Effector memory CD4-positive, alpha-beta T cell (primary cell): ENCODE data around the gene AFF2.

ENCODE experiments used
- DNase-seq, 3 donors: peaks; one replicate each; pipeline ENCODE4 v3.0.0-alpha.2; 2020
- H3K27ac ChIP-seq: 2 replicates; pipeline ENCODE4 v1.7.0; 2013; ENCODE audit warnings: mild to moderate bottlenecking, low read length, moderate library complexity; ENCODE audit not compliant: insufficient read depth, poor library complexity, severe bottlenecking
- H3K27me3 ChIP-seq: replicated peaks from 2 replicates; pipeline ENCODE4 v1.7.0; 2013; ENCODE audit warnings: mild to moderate bottlenecking, low read length; ENCODE audit not compliant: insufficient read depth, control insufficient read depth, poor library complexity, severe bottlenecking
- H3K36me3 ChIP-seq: 2 replicates; pipeline ENCODE4 v1.7.0; 2013; ENCODE audit warnings: mild to moderate bottlenecking, low read length, moderate library complexity; ENCODE audit not compliant: control insufficient read depth, insufficient read depth
- H3K4me1 ChIP-seq: 2 replicates; pipeline ENCODE4 v1.7.0; 2013; ENCODE audit warnings: low read length, mild to moderate bottlenecking; ENCODE audit not compliant: control insufficient read depth, insufficient read depth, poor library complexity, severe bottlenecking
- H3K4me3 ChIP-seq: 2 replicates; pipeline ENCODE4 v1.7.0; 2013; ENCODE audit warnings: low read length, low read depth, mild to moderate bottlenecking; ENCODE audit not compliant: insufficient read depth, poor library complexity, severe bottlenecking
- H3K9me3 ChIP-seq: 2 replicates; pipeline ENCODE4 v1.7.0; 2013; ENCODE audit warnings: mild to moderate bottlenecking, low read length, moderate library complexity; ENCODE audit not compliant: control insufficient read depth

The AFF2 gene

GRCh38 chrX:149003863-149004660, 503.6 kb downstream of the AFF2 start:
- Histone ChIP-seq H3K4me1 (no peaks in the 10 kb centered on the region), H3K9me3 (no peaks in the 10 kb centered on the region), H3K36me3 (no peaks in the 10 kb centered on the region), H3K27me3 (no peaks in the 10 kb centered on the region), H3K4me3 (no peak overlapping the region), H3K27ac (no peak overlapping the region)
- no peak for DNase-seq

- Histone ChIP-seq H3K4me1 (no peaks in the 10 kb centered on the region), H3K27ac (no peak overlapping the region), H3K36me3 (no peaks in the 10 kb centered on the region), H3K27me3 (no peaks in the 10 kb centered on the region), H3K4me3 (no peak overlapping the region), H3K9me3 (no peaks in the 10 kb centered on the region)
- DNase-seq = no peak
Observed at GRCh38 chrX:149004936-149005335, 504.5 kb downstream of the AFF2 start.

GRCh38 chrX:149006235-149006634, 505.8 kb downstream of the AFF2 start:
- H3K36me3 ChIP-seq = no peaks in the 10 kb centered on the region
- no peak overlapping the region for H3K4me3 ChIP-seq
- H3K4me1 ChIP-seq = no peaks in the 10 kb centered on the region
- no peak overlapping the region for H3K27ac ChIP-seq
- H3K9me3 ChIP-seq = no peaks in the 10 kb centered on the region
- H3K27me3 ChIP-seq = no peaks in the 10 kb centered on the region
- no peak for DNase-seq

- Histone ChIP-seq H3K27ac (no peak overlapping the region), H3K36me3 (no peaks in the 10 kb centered on the region), H3K4me1 (no peaks in the 10 kb centered on the region), H3K9me3 (no peaks in the 10 kb centered on the region), H3K27me3 (no peaks in the 10 kb centered on the region), H3K4me3 (no peak overlapping the region)
- no peak for DNase-seq
Observed at GRCh38 chrX:149007423-149007822, 507.0 kb downstream of the AFF2 start.

GRCh38 chrX:149010013-149010852, 509.8 kb downstream of the AFF2 start:
- DNase-seq = no peak

GRCh38 chrX:149010853-149011224, 510.4 kb downstream of the AFF2 start:
- no peak for DNase-seq
- H3K4me3 ChIP-seq = no peak overlapping the region
- H3K4me1 ChIP-seq = no peaks in the 10 kb centered on the region
- no peak overlapping the region for H3K27ac ChIP-seq
- no peaks in the 10 kb centered on the region for H3K27me3 ChIP-seq
- H3K36me3 ChIP-seq = no peaks in the 10 kb centered on the region
- H3K9me3 ChIP-seq = no peaks in the 10 kb centered on the region

More at GRCh38 chrX:149010013-149010852, 509.8 kb downstream of the AFF2 start:
- H3K9me3 ChIP-seq = no peaks in the 10 kb centered on the region
- H3K36me3 ChIP-seq = no peaks in the 10 kb centered on the region
- H3K4me1 ChIP-seq = no peaks in the 10 kb centered on the region
- H3K4me3 ChIP-seq = no peak overlapping the region
- H3K27ac ChIP-seq = no peak overlapping the region
- no peaks in the 10 kb centered on the region for H3K27me3 ChIP-seq

GRCh38 chrX:149013081-149013480, 512.7 kb downstream of the AFF2 start:
- H3K4me1 ChIP-seq = no peaks in the 10 kb centered on the region
- H3K4me3 ChIP-seq = no peak overlapping the region
- no peaks in the 10 kb centered on the region for H3K36me3 ChIP-seq
- DNase-seq = no peak
- no peak overlapping the region for H3K27ac ChIP-seq
- H3K27me3 ChIP-seq = no peaks in the 10 kb centered on the region
- no peaks in the 10 kb centered on the region for H3K9me3 ChIP-seq

- Histone ChIP-seq H3K9me3 (no peaks in the 10 kb centered on the region), H3K4me3 (no peak overlapping the region), H3K27me3 (no peaks in the 10 kb centered on the region), H3K4me1 (no peaks in the 10 kb centered on the region), H3K27ac (no peak overlapping the region), H3K36me3 (no peaks in the 10 kb centered on the region)
- no peak for DNase-seq
Observed at GRCh38 chrX:149021159-149021558, 520.7 kb downstream of the AFF2 start.

GRCh38 chrX:149022485-149022884, 522.1 kb downstream of the AFF2 start:
- no peak overlapping the region for H3K27ac ChIP-seq
- no peaks in the 10 kb centered on the region for H3K36me3 ChIP-seq
- H3K4me1 ChIP-seq = no peaks in the 10 kb centered on the region
- H3K9me3 ChIP-seq = no peaks in the 10 kb centered on the region
- no peak for DNase-seq
- H3K27me3 ChIP-seq = no peaks in the 10 kb centered on the region
- no peak overlapping the region for H3K4me3 ChIP-seq

- no peaks in the 10 kb centered on the region for H3K4me1 ChIP-seq
- H3K36me3 ChIP-seq = no peaks in the 10 kb centered on the region
- no peaks in the 10 kb centered on the region for H3K27me3 ChIP-seq
- no peak for DNase-seq
- H3K4me3 ChIP-seq = no peak overlapping the region
- no peaks in the 10 kb centered on the region for H3K9me3 ChIP-seq
- H3K27ac ChIP-seq = no peak overlapping the region
Observed at GRCh38 chrX:149032449-149032848, 532.0 kb downstream of the AFF2 start.
